Fibroblast of lung (primary cell): ENCODE data around the gene C6orf141.

ENCODE experiments used
- CTCF ChIP-seq, 2 donors: IDR thresholded peaks in 1 of 2; conservative IDR thresholded peaks in 1 of 2; 1 replicate in 1 of 2; 2 replicates in 1 of 2; pipeline ENCODE4 v1.5.1; 2011 to 2012; ENCODE audit warnings: low read length in 2 of 2, control low read depth in 1 of 2, inconsistent platforms in 1 of 2, low read depth in 1 of 2, mild to moderate bottlenecking in 1 of 2
- EZH2 ChIP-seq: IDR thresholded peaks from 2 replicates; pipeline ENCODE4 v1.5.1; 2012; ENCODE audit warnings: low read length, control low read depth, mild to moderate bottlenecking; ENCODE audit errors: missing control alignments

- TF ChIP-seq CTCF (conservative IDR thresholded peaks at IDR 0.05 in 1 of 2, IDR thresholded peaks at IDR 0.05 in 1 of 2; ENCODE audit: low read depth in 1 of 2, low read length in 2 of 2) (no peak), EZH2 (no peak)
Observed at GRCh38 chr6:49506569-49507111, 43.8 kb upstream of the C6orf141 start.
